ENCODE data around the gene OR1F1.

The OR1F1 gene

GRCh38 chr16:3158026-3158509, 29.9 kb upstream of the OR1F1 start:
- TF ChIP-seq GATA3 (IDR thresholded peaks at IDR 0.05; ENCODE audit: low read depth, low read length), result no peak
- no peak for TF ChIP-seq GATA2 (IDR thresholded peaks at IDR 0.05; ENCODE audit: low read depth, low read length)

GRCh38 chr16:3158510-3159314, 29.3 kb upstream of the OR1F1 start:
- TF ChIP-seq GATA3 (IDR thresholded peaks at IDR 0.05; ENCODE audit: low read depth, low read length) (no peak), GATA2 (IDR thresholded peaks at IDR 0.05; ENCODE audit: low read depth, low read length) (no peak)

GRCh38 chr16:3161235-3162018, 26.6 kb upstream of the OR1F1 start:
- TF ChIP-seq GATA3 (IDR thresholded peaks at IDR 0.05; ENCODE audit: low read depth, low read length) (no peak), GATA2 (IDR thresholded peaks at IDR 0.05; ENCODE audit: low read depth, low read length) (no peak)

GRCh38 chr16:3164121-3164991, 23.6 kb upstream of the OR1F1 start:
- TF ChIP-seq GATA2 (IDR thresholded peaks at IDR 0.05; ENCODE audit: low read depth, low read length) (no peak), GATA3 (IDR thresholded peaks at IDR 0.05; ENCODE audit: low read depth, low read length) (no peak)

- no peak for TF ChIP-seq GATA3 (IDR thresholded peaks at IDR 0.05; ENCODE audit: low read depth, low read length)
- TF ChIP-seq GATA2 (IDR thresholded peaks at IDR 0.05; ENCODE audit: low read depth, low read length), result no peak
Observed at GRCh38 chr16:3165111-3165822, 22.7 kb upstream of the OR1F1 start.

- TF ChIP-seq GATA3 (IDR thresholded peaks at IDR 0.05; ENCODE audit: low read depth, low read length) (no peak), GATA2 (IDR thresholded peaks at IDR 0.05; ENCODE audit: low read depth, low read length) (no peak)
Observed at GRCh38 chr16:3166505-3166886, 21.5 kb upstream of the OR1F1 start.

- TF ChIP-seq GATA2 (IDR thresholded peaks at IDR 0.05; ENCODE audit: low read depth, low read length) (no peak), GATA3 (IDR thresholded peaks at IDR 0.05; ENCODE audit: low read depth, low read length) (no peak)
Observed at GRCh38 chr16:3170440-3171180, 17.4 kb upstream of the OR1F1 start.

GRCh38 chr16:3171181-3171854, 16.7 kb upstream of the OR1F1 start:
- TF ChIP-seq GATA2 (IDR thresholded peaks at IDR 0.05; ENCODE audit: low read depth, low read length) (no peak), GATA3 (IDR thresholded peaks at IDR 0.05; ENCODE audit: low read depth, low read length) (no peak)

GRCh38 chr16:3171855-3172593, 16.0 kb upstream of the OR1F1 start:
- TF ChIP-seq GATA3 (IDR thresholded peaks at IDR 0.05; ENCODE audit: low read depth, low read length) (no peak), GATA2 (IDR thresholded peaks at IDR 0.05; ENCODE audit: low read depth, low read length) (no peak)

GRCh38 chr16:3173892-3174617, 13.9 kb upstream of the OR1F1 start:
- TF ChIP-seq GATA2 (IDR thresholded peaks at IDR 0.05; ENCODE audit: low read depth, low read length), result no peak
- TF ChIP-seq GATA3 (IDR thresholded peaks at IDR 0.05; ENCODE audit: low read depth, low read length), result no peak

- TF ChIP-seq GATA2 (IDR thresholded peaks at IDR 0.05; ENCODE audit: low read depth, low read length) (no peak), GATA3 (IDR thresholded peaks at IDR 0.05; ENCODE audit: low read depth, low read length) (no peak)
Observed at GRCh38 chr16:3174618-3175148, 13.3 kb upstream of the OR1F1 start.

Data from SH-SY5Y (cell line).